Uterus (tissue), 4 donors: ENCODE data around the gene PKM. TPM values are rescaled to one million over a fixed set of nuclear protein-coding genes. Genes with fewer than 3 reads are reported as not detected.

Experiments
- DNase-seq, 2 donors: peaks; one replicate each; pipeline ENCODE4 v3.0.0-alpha.2; 2019 to 2020
- H3K27ac ChIP-seq, 2 donors: fragments of 200-600 bp; sonication (generic); 1 replicate in 1 of 2; 2 replicates in 1 of 2; pipeline ENCODE4 v1.5.1; 2016 to 2018
- H3K27me3 ChIP-seq, 2 donors: fragments of 200-600 bp; sonication (generic); one replicate each; pipeline ENCODE4 v1.5.1; 2018 to 2019; ENCODE audit warnings: control low read depth in 1 of 2
- H3K36me3 ChIP-seq, 2 donors: fragments of 200-600 bp; sonication (generic); one replicate each; pipeline ENCODE4 v1.5.1; 2019; ENCODE audit warnings: control low read depth in 1 of 2
- H3K4me1 ChIP-seq, 2 donors: fragments of 200-600 bp; sonication (generic); one replicate each; pipeline ENCODE4 v1.5.1; 2018 to 2019; ENCODE audit warnings: control low read depth in 1 of 2
- H3K4me3 ChIP-seq, 2 donors: fragments of 200-600 bp; sonication (generic); 1 replicate in 1 of 2; 2 replicates in 1 of 2; pipeline ENCODE4 v1.5.1; 2018 to 2019; ENCODE audit warnings: mild to moderate bottlenecking in 1 of 2
- H3K9me3 ChIP-seq, 2 donors: fragments of 200-600 bp; sonication (generic); one replicate each; pipeline ENCODE4 v1.5.1; 2019; ENCODE audit warnings: control low read depth in 1 of 2
- CTCF ChIP-seq, 4 experiments: fragments of 200-600 bp in 2 of 4; fragments of 450-650 bp in 2 of 4; sonication (generic) in 2 of 4; IDR thresholded peaks; one replicate each; pipeline ENCODE4 v1.5.1; 2016 to 2019; ENCODE audit warnings: antibody characterized with exemption in 4 of 4, mild to moderate bottlenecking in 2 of 4, moderate library complexity in 1 of 4
- POLR2A ChIP-seq, 2 donors: fragments of 450-650 bp; IDR thresholded peaks; one replicate each; pipeline ENCODE4 v1.6.1; 2016; ENCODE audit warnings: antibody characterized with exemption in 2 of 2, mild to moderate bottlenecking in 1 of 2, moderate library complexity in 1 of 2
- intact Hi-C: fragments of 100-400 bp; cut with DNase I; formaldehyde crosslinking; loops from one replicate; pipeline ENCODE4 v1.15.1; 2023; ENCODE audit warnings: low total_unique reads
- total RNA-seq, 4 donors: library from RNA; depleted of rRNA in 3 of 4; stranded (reverse); fragments of >200 nt in 3 of 4; gene quantifications; one replicate each; pipeline versions ENCODE4 v1.1.0 to v1.2.4, GENCODE V29; 2014 to 2023
- donor health status: DM: yes; HTN: yes; CAD: no.

Gene PKM
- total RNA-seq, 4 donors from 2014 or later, result 101 to 443 (median 191) TPM

GRCh38 chr15:72182673-72183072 is 48.3 kb downstream of the PKM start:
- Histone ChIP-seq H3K27ac (no peak overlapping the region), H3K4me1 (peaks cover 0 to 7% of the 10 kb centered on the region in 2 donors), H3K9me3 (no peaks in the 10 kb centered on the region), H3K4me3 (no peak overlapping the region), H3K27me3 (peaks cover 0 to 22% of the 10 kb centered on the region in 2 donors), H3K36me3 (no peaks in the 10 kb centered on the region)
- intact Hi-C loops, result no loop called here
- DNase-seq, result no peak
- TF ChIP-seq POLR2A (IDR thresholded peaks at IDR 0.05), result no peak
- no peak for TF ChIP-seq CTCF (IDR thresholded peaks at IDR 0.05)

- no peak overlapping the region for H3K27ac ChIP-seq
- no peak for DNase-seq
- peaks cover 0 to 22% of the 10 kb centered on the region in 2 donors for H3K27me3 ChIP-seq
- peaks cover 0 to 7% of the 10 kb centered on the region in 2 donors for H3K4me1 ChIP-seq
- no peaks in the 10 kb centered on the region for H3K9me3 ChIP-seq
- TF ChIP-seq POLR2A (IDR thresholded peaks at IDR 0.05) (no peak), CTCF (IDR thresholded peaks at IDR 0.05) (no peak)
- intact Hi-C loops, result no loop called here
- no peaks in the 10 kb centered on the region for H3K36me3 ChIP-seq
- no peak overlapping the region for H3K4me3 ChIP-seq
Measured at GRCh38 chr15:72182244-72182643, 48.7 kb downstream of the PKM start.

GRCh38 chr15:72180761-72181324 is 50.1 kb downstream of the PKM start:
- no peaks in the 10 kb centered on the region for H3K36me3 ChIP-seq
- intact Hi-C loops, result no loop called here
- H3K4me1 ChIP-seq, result peaks cover 0 to 7% of the 10 kb centered on the region in 2 donors
- no peak for DNase-seq
- TF ChIP-seq POLR2A (IDR thresholded peaks at IDR 0.05) (no peak), CTCF (IDR thresholded peaks at IDR 0.05) (no peak)
- no peaks in the 10 kb centered on the region for H3K9me3 ChIP-seq
- peaks cover 0 to 17% of the 10 kb centered on the region in 2 donors for H3K27me3 ChIP-seq
- no peak overlapping the region for H3K4me3 ChIP-seq
- no peak overlapping the region for H3K27ac ChIP-seq

GRCh38 chr15:72179950-72180581 is 50.9 kb downstream of the PKM start:
- peaks cover 0 to 7% of the 10 kb centered on the region in 2 donors for H3K4me1 ChIP-seq
- H3K4me3 ChIP-seq, result no peak overlapping the region
- H3K27me3 ChIP-seq, result peaks cover 0 to 17% of the 10 kb centered on the region in 2 donors
- intact Hi-C loops, result no loop called here
- no peaks in the 10 kb centered on the region for H3K36me3 ChIP-seq
- H3K9me3 ChIP-seq, result no peaks in the 10 kb centered on the region
- no peak overlapping the region for H3K27ac ChIP-seq
- TF ChIP-seq POLR2A (IDR thresholded peaks at IDR 0.05) (no peak), CTCF (IDR thresholded peaks at IDR 0.05) (no peak)
- no peak for DNase-seq

GRCh38 chr15:72178976-72179585 is 51.9 kb downstream of the PKM start:
- DNase-seq, result no peak

More at GRCh38 chr15:72178976-72179585, 51.9 kb downstream of the PKM start:
- no peak overlapping the region for H3K27ac ChIP-seq
- H3K27me3 ChIP-seq, result peaks cover 0 to 13% of the 10 kb centered on the region in 2 donors
- H3K36me3 ChIP-seq, result no peaks in the 10 kb centered on the region
- H3K4me1 ChIP-seq, result peaks cover 0 to 2% of the 10 kb centered on the region in 2 donors
- intact Hi-C loops, result no loop called here
- TF ChIP-seq CTCF (IDR thresholded peaks at IDR 0.05) (no peak), POLR2A (IDR thresholded peaks at IDR 0.05) (no peak)
- H3K4me3 ChIP-seq, result no peak overlapping the region
- H3K9me3 ChIP-seq, result no peaks in the 10 kb centered on the region
